PC-9 (cell line): Measurements from ENCODE around the gene ENKD1.

Source experiments
- CTCF ChIP-seq: fragments of 200-600 bp; sonication (generic); conservative IDR thresholded peaks from 2 replicates; pipeline ENCODE4 v1.6.1; 2017; ENCODE audit warnings: mixed run types, antibody characterized with exemption, mild to moderate bottlenecking, moderate library complexity
- EZH2 ChIP-seq: fragments of 200-600 bp; sonication (generic); IDR thresholded peaks from 2 replicates; pipeline ENCODE4 v1.8.0; 2017; ENCODE audit warnings: antibody characterized with exemption, low read depth

GRCh38 chr16:67703626-67704025 lies 37.1 kb upstream of the ENKD1 start:
- no peak for TF ChIP-seq CTCF
- TF ChIP-seq EZH2, result no peak
